Measurements from ENCODE around the gene PRLR.
"Not testable (repeated sequence)": the region's sequence is repeated elsewhere in the genome, so short reads cannot be mapped to it uniquely, and the experiment has no call there.

PRLR gene

GRCh38 chr5:35194635-35195471 is 35.4 kb downstream of the PRLR start:
- DNase-seq, result no peak

- no peak for DNase-seq
Observed at GRCh38 chr5:35192506-35192905, 37.8 kb downstream of the PRLR start.

GRCh38 chr5:35189801-35190200 is 40.5 kb downstream of the PRLR start:
- DNase-seq, result not testable (repeated sequence)

DNA sequence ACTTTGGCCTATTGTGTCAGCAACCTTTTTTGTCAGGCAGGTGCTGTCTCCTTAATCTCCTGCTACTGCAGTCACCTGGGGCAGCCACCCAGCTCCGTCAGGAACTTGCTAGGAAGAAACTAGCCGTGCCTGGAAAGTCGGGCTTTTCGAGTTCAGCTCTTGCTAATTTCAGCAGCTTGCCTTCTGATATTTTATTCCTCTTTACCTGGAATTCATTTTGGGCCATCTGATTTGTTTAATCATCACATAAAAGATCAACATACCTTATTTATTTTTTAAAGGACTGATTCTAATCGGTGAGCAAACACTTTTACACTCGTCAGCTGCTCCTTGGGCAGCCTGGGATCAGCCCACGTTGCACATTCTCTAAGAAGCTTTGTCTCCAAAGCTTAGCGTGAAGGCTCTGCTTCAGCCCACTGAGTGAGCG is 42.2 kb downstream of the PRLR start:
- no peak for DNase-seq

DNA sequence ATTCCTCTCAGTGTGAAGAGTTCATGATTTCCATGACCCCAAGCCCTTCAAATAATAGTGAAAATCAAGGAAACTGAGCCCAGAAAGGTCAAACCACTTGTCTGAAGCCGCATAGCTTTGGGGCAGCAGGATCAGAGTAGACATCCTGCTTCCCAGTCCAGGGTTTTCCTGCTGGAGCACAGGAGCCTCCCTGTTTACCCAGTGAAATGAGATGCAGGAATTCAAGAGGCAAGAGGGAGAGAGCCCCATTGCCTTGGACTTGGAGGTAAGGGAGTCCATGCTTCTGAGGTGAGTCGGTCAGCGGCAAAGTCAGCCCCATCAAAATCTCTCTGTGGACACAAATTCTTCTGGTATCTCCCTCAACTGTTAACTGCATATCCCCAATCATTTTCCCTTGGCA is 42.7 kb downstream of the PRLR start:
- not testable (repeated sequence) for DNase-seq

- DNase-seq, result no peak
Observed at GRCh38 chr5:35186749-35187148, 43.5 kb downstream of the PRLR start.

DNA sequence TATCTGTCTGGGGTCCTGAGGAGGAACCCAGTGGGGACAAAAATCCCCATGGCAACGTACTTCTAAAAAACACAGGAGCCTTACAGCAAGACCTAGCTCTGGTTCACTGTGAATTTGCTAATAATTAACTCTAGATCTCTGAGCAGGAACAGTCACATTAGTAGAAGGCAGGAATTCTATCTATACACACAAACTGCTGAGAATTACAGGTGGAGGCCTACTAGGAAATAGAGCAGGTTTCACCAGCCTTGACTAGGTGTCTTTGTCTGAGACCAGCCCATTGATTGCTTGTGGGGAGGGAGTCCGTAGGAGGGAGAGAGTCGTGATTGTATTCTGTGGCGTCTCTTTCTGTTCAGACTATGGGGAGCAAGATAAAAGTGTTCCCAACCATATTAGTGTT is 44.8 kb downstream of the PRLR start:
- DNase-seq, result no peak

GRCh38 chr5:35183556-35183955 is 46.7 kb downstream of the PRLR start:
- DNase-seq, result no peak

GRCh38 chr5:35182910-35183535 is 47.3 kb downstream of the PRLR start:
- peak; percentile 40 for DNase-seq

DNA sequence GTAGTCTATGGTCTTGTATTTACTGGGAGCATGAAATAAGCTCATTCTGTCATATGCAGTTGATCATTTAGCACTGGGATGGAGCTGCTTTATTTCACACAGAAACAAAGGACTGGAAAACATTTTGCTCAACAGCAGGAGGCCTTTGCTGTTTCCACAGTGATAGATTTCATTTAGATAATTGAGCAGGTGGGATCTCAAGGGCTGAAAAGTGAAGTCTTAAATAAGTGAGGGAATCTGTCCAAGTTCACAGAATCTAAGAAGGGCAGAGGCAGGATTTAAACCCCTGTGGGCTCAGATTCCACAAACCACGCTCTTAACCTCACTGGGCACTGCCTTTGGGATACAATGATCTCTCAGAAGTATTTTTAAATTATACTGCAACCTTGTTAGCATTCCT is 47.8 kb downstream of the PRLR start:
- no peak for DNase-seq

DNA sequence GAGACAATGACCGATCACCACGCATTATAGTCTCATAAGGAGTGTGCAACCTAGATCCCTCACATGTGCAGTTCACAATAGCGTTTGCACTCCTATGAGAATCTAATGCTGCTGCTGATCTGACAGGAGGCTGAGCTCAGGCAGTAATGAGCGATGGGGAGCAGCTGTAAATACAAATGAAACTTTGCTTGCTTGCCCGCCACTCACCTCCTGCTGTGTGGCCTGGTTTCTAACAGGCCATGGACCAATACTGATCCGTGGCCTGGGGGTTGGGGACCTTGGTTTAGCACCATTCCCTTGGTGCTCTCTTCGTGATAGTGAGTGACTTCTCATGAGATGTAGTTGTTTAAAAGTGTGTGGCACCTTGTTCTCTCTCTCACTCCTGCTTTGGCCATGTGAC is 50.2 kb downstream of the PRLR start:
- no peak for DNase-seq

- DNase-seq, result no peak
Observed at GRCh38 chr5:35177783-35178182, 52.5 kb downstream of the PRLR start.

DNA sequence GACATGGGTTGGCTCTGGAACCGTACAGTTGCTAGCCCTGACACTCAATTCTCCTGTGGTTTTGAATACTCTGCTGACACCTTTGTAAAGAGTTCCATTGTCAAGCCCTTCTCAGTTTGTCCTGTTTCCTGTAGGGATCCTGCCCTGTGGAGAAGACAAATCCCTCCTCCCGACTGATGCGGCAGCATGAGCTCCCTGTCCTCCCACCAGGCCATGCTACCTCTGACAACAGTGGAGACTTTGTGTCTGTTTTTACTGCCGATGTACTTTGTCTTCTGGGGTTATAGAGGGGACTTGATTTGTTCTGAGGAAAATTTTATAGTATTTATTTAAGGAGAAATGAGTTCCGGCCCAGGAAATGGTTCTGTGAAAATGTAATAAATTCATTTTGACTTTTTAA is 57.8 kb downstream of the PRLR start:
- no peak for DNase-seq

DNA sequence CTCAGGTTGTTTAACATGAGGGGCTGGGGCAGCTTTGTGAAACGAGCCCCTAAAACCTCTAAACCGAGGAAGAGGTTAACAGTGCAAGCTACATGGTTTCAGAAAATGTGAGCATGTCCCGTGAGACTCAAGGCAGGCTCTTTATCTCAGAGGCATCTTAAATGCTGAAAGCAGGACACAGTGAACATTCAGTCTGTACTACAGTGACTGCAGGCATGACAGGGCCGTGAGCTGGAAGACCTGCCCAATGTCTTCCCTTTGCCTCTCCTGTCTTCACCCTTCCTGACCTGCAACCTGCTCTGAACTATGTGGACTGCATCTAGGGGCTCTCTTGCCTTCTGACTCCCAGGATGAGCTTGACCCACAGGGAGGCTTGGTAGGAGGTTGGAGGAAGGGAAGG is 58.3 kb downstream of the PRLR start:
- DNase-seq, result no peak

GRCh38 chr5:35171078-35171477 is 59.2 kb downstream of the PRLR start:
- no peak for DNase-seq

DNA sequence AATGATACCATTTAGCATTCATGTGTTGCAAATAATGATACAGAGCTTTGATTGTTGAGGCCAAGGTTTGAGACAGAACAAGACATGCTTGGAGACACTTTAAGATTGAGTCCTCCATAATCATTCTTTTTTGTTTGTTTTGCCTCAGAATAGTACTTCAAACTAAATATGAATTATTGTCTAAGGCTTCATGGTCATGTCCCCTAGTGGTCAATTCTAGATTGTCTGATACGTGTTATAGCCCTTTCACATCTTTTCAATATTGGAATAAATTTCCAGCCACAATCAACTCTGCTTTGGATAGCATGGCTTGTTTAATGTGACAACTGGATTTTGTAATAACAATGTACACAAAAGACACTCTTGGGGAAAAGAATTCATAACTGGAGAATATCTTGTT is 64.2 kb downstream of the PRLR start:
- no peak for DNase-seq

- no peak for DNase-seq
Observed at GRCh38 chr5:35164860-35165542, 65.3 kb downstream of the PRLR start.

- DNase-seq, result no peak
Observed at GRCh38 chr5:35163710-35164033, 66.6 kb downstream of the PRLR start.

GRCh38 chr5:35162848-35163709 is 67.2 kb downstream of the PRLR start:
- no peak for DNase-seq

DNA sequence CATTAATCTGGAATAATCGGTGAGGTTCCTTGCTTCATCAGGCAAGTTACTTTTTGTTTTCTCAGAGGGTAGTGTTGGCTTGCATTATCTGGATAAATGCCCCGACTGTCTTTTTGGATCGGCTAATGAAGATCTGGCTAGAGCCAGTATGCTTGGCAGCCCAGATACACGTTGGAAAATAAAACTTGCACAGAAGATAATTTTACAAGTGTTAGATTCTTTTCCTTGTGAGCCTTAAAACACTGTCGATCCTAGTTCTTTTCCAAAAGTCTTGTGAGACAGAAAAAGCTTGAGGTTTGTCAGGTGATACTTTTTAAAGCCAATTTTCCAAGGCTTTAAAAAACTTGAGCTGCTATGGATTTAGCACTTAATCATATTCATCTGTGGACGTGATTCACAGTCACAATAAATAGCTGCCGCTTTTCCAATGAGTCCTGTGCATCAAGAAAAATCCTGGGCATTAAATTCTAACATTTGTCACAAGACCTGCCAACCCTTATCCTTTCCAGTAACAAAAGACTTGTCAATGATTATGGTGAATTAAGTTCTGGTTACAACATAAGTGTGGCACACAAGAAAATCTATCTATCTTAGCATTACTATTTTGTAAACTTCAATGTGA is 68.5 kb downstream of the PRLR start:
- no peak for DNase-seq

DNA sequence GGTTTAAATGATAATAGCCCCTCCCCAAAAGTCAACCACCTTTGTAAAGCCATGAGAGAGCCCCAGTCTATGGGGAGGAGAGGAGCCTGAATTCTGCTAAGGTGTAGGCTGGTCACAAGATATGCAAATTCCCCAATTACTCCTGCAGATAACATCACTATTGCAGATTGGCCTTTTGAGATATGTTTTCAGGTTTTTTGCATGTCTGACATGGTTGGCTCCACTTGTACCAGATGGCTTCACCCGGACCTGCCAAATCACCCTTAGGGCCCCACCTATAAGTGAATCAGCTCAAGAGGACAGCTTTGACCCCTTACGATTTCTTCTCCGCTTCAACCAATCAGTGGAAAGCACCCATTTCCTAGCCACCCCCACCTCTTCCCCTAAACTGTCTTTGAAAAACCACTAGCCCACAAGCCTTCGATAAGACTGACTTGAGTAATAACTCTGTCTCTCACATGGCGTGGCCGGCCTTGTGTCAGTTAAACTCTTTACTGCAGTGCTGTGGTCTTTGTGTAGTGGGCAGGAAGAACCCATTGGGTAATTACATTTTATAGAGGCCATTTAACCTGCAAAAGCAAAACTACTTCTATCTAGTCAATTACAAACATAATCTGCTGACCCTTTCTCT is 69.7 kb downstream of the PRLR start:
- DNase-seq, result no peak

GRCh38 chr5:35159370-35159742 is 70.9 kb downstream of the PRLR start:
- DNase-seq, result no peak
